Measurements from ENCODE around the gene KIF3C.

GRCh38 chr2:26010943-26011342 is 28.6 kb upstream of the KIF3C start:
- TF ChIP-seq CTCF (IDR thresholded peaks at IDR 0.05; ENCODE audit: poor library complexity) (no peak), EZH2 (IDR thresholded peaks at IDR 0.05; ENCODE audit: borderline replicate concordance) (no peak), EZH2phosphoT487 (IDR thresholded peaks at IDR 0.05; ENCODE audit: low read depth, severe bottlenecking, unreplicated experiment) (no peak)

All from hepatocyte (in vitro differentiated cells).